Prostate gland (tissue), 2 donors: ENCODE data around the gene EPC1. TPM values are rescaled to one million over a fixed set of nuclear protein-coding genes. Genes with fewer than 3 reads are reported as not detected.

Experiments
- DNase-seq: peaks from one replicate; pipeline ENCODE4 v3.0.0-alpha.2; 2019; ENCODE audit warnings: low spot score
- H3K27ac ChIP-seq, 2 donors: fragments of 200-600 bp; sonication (generic); 2 replicates each; pipeline ENCODE4 v1.5.1; 2017 to 2019
- H3K27me3 ChIP-seq: fragments of 200-600 bp; sonication (generic); replicated peaks from 2 replicates; pipeline ENCODE4 v1.5.1; 2019; ENCODE audit not compliant: insufficient read depth
- H3K36me3 ChIP-seq, 2 donors: fragments of 200-600 bp; sonication (generic); 1 replicate in 1 of 2; 2 replicates in 1 of 2; pipeline versions ENCODE4 v1.5.1 to v1.8.1; 2017 to 2019
- H3K4me1 ChIP-seq: fragments of 200-600 bp; sonication (generic); replicated peaks from 2 replicates; pipeline ENCODE4 v1.5.1; 2019
- H3K4me3 ChIP-seq, 2 donors: fragments of 200-600 bp; sonication (generic); 2 replicates each; pipeline ENCODE4 v1.5.1; 2017 to 2019
- H3K9me3 ChIP-seq: fragments of 200-600 bp; sonication (generic); 2 replicates; pipeline ENCODE4 v1.5.1; 2017
- CTCF ChIP-seq, 4 experiments: fragments of 200-600 bp in 2 of 4; fragments of 450-650 bp in 2 of 4; sonication (generic) in 2 of 4; IDR thresholded peaks; 1 replicate in 3 of 4; 2 replicates in 1 of 4; pipeline ENCODE4 v1.5.1; 2016 to 2019; ENCODE audit warnings: antibody characterized with exemption in 4 of 4, mild to moderate bottlenecking in 2 of 4, moderate library complexity in 2 of 4
- POLR2A ChIP-seq: fragments of 450-650 bp; IDR thresholded peaks from one replicate; pipeline ENCODE4 v1.6.1; 2016; ENCODE audit warnings: antibody characterized with exemption, mild to moderate bottlenecking
- POLR2AphosphoS5 ChIP-seq: sonication (generic); formaldehyde crosslinking; IDR thresholded peaks from one replicate; pipeline ENCODE4 v1.6.1; 2017; ENCODE audit warnings: antibody characterized with exemption
- WGBS: methylation state at CpG from one replicate; pipeline ENCODE4 v1.1.5; 2018; 5-methylcytosine and 5-hydroxymethylcytosine counted together
- intact Hi-C: fragments of 100-400 bp; cut with DNase I; formaldehyde crosslinking; loops from one replicate; pipeline ENCODE4 v1.14.2; 2022
- total RNA-seq, 2 donors: library from RNA; depleted of rRNA; stranded (reverse); fragments of >200 nt; gene quantifications; one replicate each; pipeline ENCODE4 v1.1.0, GENCODE V29; 2016

EPC1 gene
- total RNA-seq, 2 donors from 2014 or later: 37.1 to 58.3 TPM

GRCh38 chr10:32317795-32318357 is 29.1 kb downstream of the EPC1 start:
- H3K4me1 ChIP-seq: peaks cover 13% of the 10 kb centered on the region
- intact Hi-C loops: no loop called here
- H3K4me3 ChIP-seq: no peak overlapping the region
- no peak for DNase-seq
- no peak for TF ChIP-seq CTCF (IDR thresholded peaks at IDR 0.05)
- TF ChIP-seq POLR2AphosphoS5: no peak
- no peak for TF ChIP-seq POLR2A
- H3K27ac ChIP-seq: no peak overlapping the region
- no peaks in the 10 kb centered on the region for H3K9me3 ChIP-seq
- no peaks in the 10 kb centered on the region for H3K27me3 ChIP-seq
- no peaks in the 10 kb centered on the region for H3K36me3 ChIP-seq
- 69% methylated on average over 6 of the region's 6 CpGs for WGBS

- Histone ChIP-seq H3K9me3 (no peaks in the 10 kb centered on the region), H3K4me3 (no peak overlapping the region), H3K27ac (no peak overlapping the region), H3K27me3 (no peaks in the 10 kb centered on the region), H3K4me1 (peaks cover 13% of the 10 kb centered on the region), H3K36me3 (no peaks in the 10 kb centered on the region)
- intact Hi-C loops: no loop called here
- no peak for DNase-seq
- WGBS: 35% methylated on average over 3 of the region's 3 CpGs
- no peak for TF ChIP-seq POLR2A
- TF ChIP-seq CTCF (IDR thresholded peaks at IDR 0.05): no peak
- no peak for TF ChIP-seq POLR2AphosphoS5
Observed at GRCh38 chr10:32315424-32315823, 31.5 kb downstream of the EPC1 start.

GRCh38 chr10:32314588-32314987 is 32.4 kb downstream of the EPC1 start:
- Histone ChIP-seq H3K27ac (no peak overlapping the region), H3K27me3 (no peaks in the 10 kb centered on the region), H3K4me1 (peaks cover 13% of the 10 kb centered on the region), H3K36me3 (no peaks in the 10 kb centered on the region), H3K4me3 (no peak overlapping the region), H3K9me3 (no peaks in the 10 kb centered on the region)
- no peak for TF ChIP-seq CTCF (IDR thresholded peaks at IDR 0.05)
- no peak for TF ChIP-seq POLR2A
- no peak for TF ChIP-seq POLR2AphosphoS5
- DNase-seq: no peak
- intact Hi-C loops: no loop called here
- WGBS: 92% methylated on average over 2 of the region's 2 CpGs

GRCh38 chr10:32308027-32308603 is 38.8 kb downstream of the EPC1 start:
- intact Hi-C loops: no loop called here
- TF ChIP-seq POLR2A (no peak), CTCF (IDR thresholded peaks at IDR 0.05) (no peak), POLR2AphosphoS5 (no peak)
- WGBS: 93% methylated on average over 7 of the region's 7 CpGs
- H3K27ac ChIP-seq: no peak overlapping the region
- no peak for DNase-seq
- H3K9me3 ChIP-seq: no peaks in the 10 kb centered on the region
- H3K27me3 ChIP-seq: no peaks in the 10 kb centered on the region
- no peaks in the 10 kb centered on the region for H3K4me1 ChIP-seq
- no peaks in the 10 kb centered on the region for H3K36me3 ChIP-seq
- H3K4me3 ChIP-seq: no peak overlapping the region

- WGBS: 72% methylated on average over 3 of the region's 3 CpGs
- no peak overlapping the region for H3K4me3 ChIP-seq
- intact Hi-C loops: no loop called here
- no peak for DNase-seq
- no peaks in the 10 kb centered on the region for H3K9me3 ChIP-seq
- H3K36me3 ChIP-seq: no peaks in the 10 kb centered on the region
- H3K27me3 ChIP-seq: no peaks in the 10 kb centered on the region
- TF ChIP-seq POLR2AphosphoS5 (no peak), CTCF (IDR thresholded peaks at IDR 0.05) (no peak), POLR2A (no peak)
- no peak overlapping the region for H3K27ac ChIP-seq
- H3K4me1 ChIP-seq: no peaks in the 10 kb centered on the region
Observed at GRCh38 chr10:32307609-32308008, 39.3 kb downstream of the EPC1 start.
